GM19193 (cell line): ENCODE measurements around the gene SLC30A1.

Experiments
- POLR2A ChIP-seq: IDR thresholded peaks from 4 replicates; pipeline ENCODE4 v1.6.1; 2011; ENCODE audit not compliant: insufficient read depth, insufficient read length; ENCODE audit errors: extremely low read depth

Gene SLC30A1

DNA sequence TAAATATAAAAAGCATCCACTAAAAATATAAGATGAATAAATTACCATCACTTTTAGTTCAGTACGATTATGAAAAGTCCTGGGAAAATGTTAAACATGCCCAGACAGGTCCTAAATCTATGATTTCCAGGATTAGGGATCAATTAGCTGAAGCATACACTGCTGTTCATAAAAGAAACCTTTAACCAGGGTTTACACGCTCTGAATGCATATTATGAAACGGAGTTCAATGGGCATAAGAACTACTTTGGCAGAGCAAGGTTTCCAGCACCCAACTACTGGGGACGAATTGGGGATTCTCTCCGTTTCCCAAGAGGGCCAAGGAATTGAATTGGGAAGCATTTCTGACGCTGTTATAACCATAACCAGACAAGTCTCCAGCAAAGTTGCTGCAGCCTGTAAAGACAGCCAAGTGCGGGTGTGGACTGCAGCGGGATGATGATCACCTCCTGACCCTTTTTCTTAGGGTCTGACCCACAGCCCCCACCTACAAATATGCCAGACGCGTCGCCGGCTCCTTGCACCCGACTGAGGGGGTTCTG is 1.6 kb downstream of the SLC30A1 start:
- TF ChIP-seq POLR2A, result no peak

DNA sequence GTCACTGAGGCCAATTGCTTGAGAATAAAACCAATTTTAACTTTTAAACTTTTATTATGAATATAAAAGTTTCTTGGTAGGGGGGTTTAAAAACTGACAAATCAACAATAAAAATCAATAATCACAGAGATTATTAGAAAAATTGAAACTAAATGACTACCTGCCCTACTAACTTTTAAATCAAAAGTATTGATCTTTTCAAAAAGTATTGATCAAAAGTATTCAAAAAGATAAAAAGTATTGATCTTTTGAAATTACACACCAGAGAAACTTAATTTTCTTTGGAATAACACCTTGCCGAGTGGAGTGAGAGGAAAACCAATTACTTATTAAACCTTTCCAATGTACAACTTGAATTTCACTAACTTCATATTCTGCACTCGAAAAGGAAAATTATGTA is 2.2 kb downstream of the SLC30A1 start:
- TF ChIP-seq POLR2A, result no peak

DNA sequence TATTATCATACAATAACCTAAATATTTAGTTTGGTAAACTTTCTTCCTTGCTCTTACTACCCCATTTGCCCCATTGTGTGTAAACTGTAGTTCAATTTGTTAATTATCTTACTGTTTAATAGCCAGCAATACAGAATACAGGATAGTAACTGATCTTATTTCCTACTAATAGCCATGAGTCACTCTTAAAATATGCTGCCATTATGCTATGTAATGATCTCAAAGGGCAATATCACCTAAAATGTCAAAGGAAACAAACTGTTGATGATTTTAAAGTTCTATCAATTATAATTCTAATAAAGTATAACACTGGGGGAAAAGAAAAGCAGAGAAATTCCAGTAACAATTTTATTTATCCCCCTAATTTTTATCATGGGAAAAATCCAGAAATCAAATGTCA is 4.3 kb downstream of the SLC30A1 start:
- no peak for TF ChIP-seq POLR2A

DNA sequence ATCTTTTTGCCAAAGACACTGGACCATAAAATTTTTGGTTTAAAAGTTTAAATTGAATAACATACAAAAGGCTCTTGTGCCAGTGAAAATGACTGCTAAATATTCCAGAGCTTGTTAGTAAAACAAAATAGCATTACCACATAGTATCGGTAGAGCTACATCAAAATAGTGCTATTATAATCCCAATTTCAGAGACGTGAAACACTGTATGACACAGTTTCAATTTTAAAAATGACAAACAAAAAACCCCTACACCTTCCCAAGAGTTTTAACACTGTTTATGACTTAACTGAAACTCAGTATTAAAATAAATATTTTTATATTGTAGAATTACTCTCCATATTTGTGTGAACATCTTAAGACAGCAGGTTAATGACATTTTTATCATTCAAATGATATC is 7.0 kb downstream of the SLC30A1 start:
- no peak for TF ChIP-seq POLR2A

DNA sequence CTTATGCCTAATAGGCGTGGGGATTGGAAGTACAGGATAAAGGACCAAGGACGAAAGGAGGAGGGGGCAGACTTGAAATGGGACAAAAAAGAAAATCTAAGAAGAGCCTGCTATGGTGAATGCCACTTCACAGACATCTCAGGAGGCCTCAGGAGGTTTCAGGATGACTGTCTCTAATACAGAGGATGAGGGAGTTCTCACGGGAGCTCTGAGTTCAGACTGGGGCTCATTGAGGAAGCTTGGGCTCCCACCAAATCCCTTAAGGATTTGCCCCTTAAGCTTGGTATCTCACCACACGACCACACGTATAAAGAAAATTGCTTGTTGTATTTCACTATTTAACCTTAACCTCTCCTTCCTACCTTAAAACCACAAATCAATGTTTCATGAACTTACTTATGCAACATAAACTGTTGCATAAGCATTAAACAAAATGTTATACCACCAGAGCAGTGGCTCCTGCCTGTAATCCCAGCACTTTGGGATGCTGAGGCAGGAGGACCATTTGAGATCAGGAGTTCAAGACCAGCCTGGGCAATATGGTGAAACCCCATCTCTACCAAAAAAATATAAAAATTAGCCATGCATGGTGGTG is 12.4 kb downstream of the SLC30A1 start:
- TF ChIP-seq POLR2A, result no peak

DNA sequence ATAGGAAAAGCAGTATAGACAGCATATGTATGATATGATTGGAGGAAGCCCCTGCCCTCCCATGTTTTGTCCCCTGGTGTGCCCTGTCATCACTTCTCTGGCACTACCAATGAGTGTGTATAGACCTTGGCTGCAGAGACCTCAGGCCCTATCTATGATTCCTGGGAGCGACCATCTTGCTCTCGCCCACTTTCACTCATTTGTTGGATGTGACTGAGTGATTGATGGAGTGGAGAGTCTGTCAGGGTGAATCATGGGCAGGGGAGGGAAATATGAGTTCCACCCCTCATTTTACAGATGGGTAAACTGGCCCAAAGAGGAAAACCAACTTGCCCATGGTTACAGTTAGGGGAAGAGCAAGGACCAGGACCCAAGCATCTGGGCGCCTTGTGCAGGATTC is 14.9 kb downstream of the SLC30A1 start:
- TF ChIP-seq POLR2A, result no peak

DNA sequence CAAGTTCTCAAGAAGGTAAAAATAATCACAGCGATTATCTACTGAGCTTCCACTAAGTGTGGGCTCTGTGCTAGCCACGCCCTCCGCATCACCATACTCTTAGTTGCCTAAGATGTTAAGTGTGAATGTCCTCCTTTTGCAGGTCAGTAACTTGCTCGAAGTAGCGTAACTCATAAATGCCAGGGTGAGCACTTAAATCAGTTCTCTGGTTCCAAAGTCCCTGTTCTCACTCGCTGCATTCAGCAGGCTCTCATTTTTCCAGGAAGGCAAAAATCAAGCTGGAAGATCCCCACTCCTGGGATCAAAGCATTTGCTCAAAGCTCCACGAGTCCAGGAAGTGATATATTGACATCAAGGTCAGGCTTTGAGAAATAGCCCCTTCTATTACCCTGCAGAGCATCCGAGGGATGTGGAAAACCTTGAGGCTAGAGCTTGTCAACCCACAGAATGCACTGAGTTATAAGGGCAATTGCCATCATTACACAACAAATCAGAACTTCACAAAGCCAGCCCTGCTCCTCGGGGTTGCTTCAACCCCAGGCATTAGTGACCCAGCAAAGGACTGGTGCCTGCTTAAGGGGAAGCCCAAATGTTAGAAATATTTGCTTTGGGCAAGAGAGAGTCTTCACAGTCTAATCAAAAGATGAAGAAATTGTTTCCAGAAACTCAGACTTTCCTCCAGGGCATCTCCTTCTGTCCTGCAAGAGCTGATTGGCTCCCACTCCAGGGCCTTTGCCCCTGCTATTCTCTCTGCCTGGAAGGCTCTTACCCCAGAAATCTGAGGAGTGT is 19.5 kb downstream of the SLC30A1 start:
- no peak for TF ChIP-seq POLR2A

DNA sequence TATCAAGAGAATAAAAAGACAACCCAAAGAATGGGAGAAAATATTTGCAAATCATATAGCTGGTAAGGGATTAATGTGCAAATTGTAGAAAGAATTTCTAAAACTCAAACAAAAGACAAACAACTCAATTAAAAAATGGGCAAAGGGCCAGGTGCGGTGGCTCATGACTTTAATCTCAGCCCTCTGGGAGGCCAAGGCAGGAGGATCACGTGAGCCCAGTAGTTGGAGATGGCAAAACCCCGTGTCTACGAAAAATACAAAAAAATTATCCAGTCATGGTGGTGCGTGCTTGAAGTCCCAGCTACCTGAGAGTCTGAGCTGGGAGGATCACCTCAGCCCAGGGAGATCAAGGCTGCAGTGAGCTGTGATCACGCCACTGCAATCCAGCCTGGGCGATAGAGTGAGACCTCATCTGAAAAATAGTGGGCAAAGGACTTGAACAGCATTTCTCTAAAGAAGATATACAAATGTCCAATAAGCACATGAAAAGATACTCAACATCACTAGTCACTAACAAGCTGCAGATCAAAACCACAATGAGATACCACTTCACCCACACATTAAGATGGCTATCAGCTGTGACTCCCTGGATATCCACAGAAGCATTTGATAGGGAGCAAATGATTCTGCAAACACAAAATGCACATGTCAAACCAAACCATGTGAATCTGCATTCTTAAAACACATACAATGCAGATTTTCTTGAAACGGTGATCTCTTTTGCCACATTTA is 20.9 kb downstream of the SLC30A1 start:
- no peak for TF ChIP-seq POLR2A

DNA sequence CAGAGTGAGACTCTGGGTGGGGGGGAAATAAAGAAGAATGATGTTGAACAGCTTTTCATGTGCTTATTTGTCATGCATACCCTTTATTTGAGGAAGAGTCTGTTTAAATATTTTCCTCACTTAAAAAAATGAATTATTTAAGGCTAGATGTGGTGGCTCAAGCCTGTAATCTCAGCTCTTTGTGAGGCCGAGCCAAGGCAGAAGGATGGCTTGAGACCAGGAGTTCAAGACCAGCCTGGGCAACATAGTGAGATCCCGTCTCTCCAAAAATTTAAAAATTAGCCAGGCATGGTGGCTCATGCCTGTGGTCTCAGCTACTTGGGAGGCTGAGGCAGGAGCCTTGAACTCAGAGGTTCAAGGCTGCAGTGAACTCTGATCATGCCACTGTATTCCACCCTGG is 25.4 kb downstream of the SLC30A1 start:
- TF ChIP-seq POLR2A, result no peak

DNA sequence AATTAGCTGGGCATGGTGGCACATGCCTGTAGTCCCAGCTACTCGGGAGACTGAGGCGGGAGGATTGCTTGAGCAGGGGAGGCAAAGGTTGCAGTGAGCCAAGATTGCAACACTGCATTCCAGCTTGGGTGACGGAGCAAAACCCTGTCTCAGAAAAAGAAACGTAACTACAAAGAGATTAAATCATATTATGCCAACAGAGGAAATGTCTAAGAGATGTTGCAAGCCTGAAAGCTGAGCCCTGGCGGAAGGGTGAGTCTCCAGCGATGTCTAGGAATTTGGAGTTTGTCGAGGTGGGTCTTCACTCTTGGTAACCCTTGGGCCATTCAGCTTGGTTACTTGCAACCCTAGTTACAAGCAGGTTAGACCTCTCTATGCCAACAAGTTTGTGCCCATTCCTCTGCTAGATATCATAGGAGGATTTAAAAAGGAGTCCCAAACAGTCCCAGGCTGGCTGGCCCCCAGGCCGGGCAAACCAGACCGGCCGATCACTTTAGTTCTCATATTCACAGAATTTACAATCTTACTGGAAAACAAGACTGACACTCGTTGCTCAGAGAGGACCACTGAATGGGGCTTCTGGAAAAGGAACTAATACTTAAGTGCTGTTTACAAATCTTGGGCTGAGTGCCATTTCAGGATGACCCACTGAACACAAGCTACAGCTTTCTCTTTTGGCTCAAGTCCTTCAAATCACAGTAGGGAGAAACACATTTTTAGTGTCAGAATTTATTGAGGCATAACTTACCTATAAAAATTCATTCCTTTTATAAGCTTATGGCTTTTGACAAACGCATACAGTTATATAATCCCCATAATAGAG is 27.1 kb downstream of the SLC30A1 start:
- TF ChIP-seq POLR2A, result no peak

DNA sequence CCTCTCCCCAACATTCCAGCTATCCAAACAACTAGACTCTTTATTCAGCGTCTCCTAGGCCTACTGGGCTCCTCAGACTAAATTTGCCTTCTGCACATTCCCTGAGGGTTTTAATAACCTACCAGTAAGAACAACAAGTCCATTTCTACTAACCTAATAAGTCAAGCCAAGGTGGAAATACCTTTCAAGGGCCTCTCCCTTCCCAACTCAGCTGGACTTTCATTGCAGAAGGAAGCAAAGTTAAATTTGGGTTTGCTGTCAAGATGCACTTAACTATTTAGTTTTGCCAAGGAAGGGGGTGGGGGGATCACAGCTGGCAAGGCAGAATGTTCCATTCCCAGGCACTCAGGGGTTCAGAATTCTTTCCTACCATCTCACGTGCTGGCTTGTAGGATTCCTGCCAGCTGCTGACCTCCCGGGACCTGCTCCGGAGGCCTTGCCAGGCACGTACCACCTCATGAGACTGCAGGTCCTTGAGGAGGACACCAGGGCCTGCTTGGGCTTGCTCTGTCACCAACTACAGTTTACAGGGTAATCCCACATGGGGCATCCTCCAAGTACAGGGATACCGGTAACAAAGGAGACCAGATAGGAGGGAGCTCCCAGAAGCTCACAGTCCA is 29.8 kb downstream of the SLC30A1 start:
- no peak for TF ChIP-seq POLR2A

DNA sequence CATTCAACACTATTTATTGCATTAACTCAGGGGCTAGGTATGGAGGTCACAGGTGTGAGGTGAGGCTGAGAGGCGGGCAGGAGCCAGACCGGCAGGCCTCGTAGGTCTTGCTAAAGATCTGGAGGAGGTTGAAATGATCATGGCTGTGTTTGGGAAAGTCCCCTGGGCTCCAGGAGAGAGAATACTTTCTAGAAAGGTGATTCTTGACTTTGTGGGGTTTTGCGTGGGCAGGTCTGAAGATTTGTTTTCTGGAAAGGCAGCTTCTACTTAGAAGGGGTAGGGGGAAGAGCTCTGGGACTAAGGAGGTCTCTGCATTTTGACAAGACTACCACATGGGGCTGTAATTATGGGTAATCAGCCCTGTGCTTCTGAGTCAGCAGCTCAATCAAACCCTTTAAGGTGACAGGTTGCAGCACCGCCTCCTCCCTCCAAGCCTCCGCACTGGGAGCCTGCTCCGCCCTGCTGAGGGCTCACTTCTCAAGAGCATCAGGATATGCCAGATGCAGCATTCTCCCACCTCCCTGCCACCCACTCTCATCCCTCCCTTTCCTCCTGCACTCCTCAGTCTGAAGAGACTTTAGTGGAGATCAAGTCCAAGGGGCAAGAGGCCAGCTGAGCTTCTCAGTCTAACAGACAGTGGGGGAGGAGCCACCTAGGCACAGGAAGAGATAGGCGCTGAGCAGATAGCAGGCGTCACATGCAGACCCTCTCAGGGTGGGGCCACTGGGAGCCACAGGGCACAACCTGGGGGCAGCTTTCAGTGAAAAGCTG is 30.5 kb downstream of the SLC30A1 start:
- TF ChIP-seq POLR2A, result no peak

DNA sequence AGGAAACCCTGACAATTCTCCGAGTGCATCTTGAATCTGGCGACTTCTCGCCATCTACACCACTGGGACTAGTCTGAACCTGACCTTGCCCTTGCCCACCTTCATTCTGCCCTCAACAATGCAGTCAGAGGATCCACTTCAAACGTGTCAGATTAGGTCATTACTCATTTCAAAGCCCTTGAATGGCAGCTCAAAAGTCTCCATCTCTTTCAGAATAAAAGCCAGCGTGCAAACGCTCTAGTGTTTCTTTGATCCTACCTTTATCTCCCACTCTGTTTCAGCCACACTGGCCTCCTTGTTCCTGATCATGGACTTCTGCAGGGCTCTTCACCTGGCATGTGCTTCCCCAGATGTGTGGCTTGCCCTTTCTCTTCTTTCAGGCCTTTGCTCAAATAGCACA is 31.3 kb downstream of the SLC30A1 start:
- no peak for TF ChIP-seq POLR2A

DNA sequence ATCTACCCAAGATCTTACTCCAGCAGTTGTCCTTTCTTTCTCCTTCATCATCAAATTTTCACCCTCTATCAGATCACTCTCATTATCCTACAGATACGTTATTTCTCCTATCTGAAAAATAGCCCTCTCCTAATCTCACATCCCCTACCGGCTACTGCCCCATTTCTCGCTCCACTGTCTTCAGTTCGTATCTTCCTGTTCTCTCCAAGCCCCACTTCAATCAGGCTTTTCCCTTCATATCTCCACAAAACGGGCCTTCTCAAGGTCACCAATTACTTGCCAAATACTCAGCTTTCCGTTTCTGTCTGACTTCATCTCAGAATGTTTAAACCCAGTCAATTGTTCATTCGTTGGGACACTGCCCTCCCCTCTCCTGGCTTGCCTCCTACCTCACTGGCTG is 32.4 kb downstream of the SLC30A1 start:
- TF ChIP-seq POLR2A, result no peak
